ENCODE data around the gene CGB7.

CGB7 gene

DNA sequence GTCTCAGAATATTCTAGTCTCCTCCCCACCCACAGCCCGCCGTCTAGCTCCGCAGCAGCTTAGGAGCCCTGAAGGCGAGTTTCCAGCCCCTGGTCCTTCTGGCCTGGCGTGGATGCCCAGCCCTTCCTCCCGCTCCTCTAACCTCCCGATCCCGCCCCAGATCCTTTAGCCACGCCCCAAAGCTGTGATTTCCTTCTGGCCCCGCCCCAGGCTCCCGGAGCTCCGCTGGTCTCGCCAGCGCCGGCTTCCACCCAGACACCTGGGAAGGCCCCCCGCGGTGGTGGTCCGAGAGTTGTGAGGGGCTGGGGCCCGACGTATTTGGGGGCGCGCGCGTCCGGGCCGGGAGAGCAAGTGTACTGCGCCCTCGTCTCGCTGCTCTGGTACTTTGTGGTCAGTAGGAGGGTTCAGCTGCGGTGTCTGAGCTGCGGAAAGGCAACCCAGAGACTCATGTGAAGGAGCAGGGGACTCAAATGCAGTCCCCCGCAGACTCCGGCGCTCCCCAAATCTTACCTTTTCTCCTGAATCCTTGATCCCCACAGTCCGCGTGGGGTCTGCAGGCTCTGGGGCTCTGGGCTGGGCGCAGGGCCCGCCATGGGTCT lies at the start of gene CGB7:
Gene CGB7 (minus strand): TSS at position 114 of the 599 bp plus-strand sequence. CDS start 2,374 bp downstream, outside the sequence.
- in situ Hi-C loops (cut with MboI; ENCODE audit: low sequenced_read_pairs): no loop called here

GRCh38 chr19:49106648-49107135 lies 49.1 kb upstream of the CGB7 start:
- in situ Hi-C loops (cut with MboI; ENCODE audit: low sequenced_read_pairs): no loop called here

GRCh38 chr19:49104229-49104864 lies 46.8 kb upstream of the CGB7 start:
- in situ Hi-C loops (cut with MboI; ENCODE audit: low sequenced_read_pairs): no loop called here

GRCh38 chr19:49103331-49104085 lies 46.0 kb upstream of the CGB7 start:
- in situ Hi-C loops (cut with MboI; ENCODE audit: low sequenced_read_pairs): no loop called here

GRCh38 chr19:49102303-49102702 lies 44.8 kb upstream of the CGB7 start:
- in situ Hi-C loops (cut with MboI; ENCODE audit: low sequenced_read_pairs): no loop called here

GRCh38 chr19:49101160-49101559 lies 43.6 kb upstream of the CGB7 start:
- in situ Hi-C loops (cut with MboI; ENCODE audit: low sequenced_read_pairs): no loop called here

DNA sequence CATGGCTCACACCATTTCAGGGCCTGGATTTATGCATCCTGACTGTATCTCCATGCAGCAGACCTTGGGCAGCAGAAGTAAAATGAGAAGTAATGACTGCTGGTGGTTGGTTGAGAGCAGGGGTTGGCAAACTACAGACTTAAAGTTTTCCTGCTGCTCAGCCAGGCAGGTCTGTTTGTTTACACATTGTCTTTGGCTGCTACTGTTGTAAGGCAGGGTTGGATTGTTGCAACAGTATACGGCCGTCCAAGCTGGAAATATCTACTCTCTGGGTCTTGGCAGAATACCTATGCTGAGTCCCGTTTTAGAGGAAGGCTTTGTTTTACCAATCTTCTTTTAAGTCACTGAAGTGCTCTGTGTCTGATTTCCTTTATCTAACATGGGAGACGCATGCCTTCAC lies 41.2 kb upstream of the CGB7 start:
- in situ Hi-C loops (cut with MboI; ENCODE audit: low sequenced_read_pairs): loop anchor here (10.0 kb wide), 1 partner anchor 106 kb away; no protein-coding TSS in a partner anchor

DNA sequence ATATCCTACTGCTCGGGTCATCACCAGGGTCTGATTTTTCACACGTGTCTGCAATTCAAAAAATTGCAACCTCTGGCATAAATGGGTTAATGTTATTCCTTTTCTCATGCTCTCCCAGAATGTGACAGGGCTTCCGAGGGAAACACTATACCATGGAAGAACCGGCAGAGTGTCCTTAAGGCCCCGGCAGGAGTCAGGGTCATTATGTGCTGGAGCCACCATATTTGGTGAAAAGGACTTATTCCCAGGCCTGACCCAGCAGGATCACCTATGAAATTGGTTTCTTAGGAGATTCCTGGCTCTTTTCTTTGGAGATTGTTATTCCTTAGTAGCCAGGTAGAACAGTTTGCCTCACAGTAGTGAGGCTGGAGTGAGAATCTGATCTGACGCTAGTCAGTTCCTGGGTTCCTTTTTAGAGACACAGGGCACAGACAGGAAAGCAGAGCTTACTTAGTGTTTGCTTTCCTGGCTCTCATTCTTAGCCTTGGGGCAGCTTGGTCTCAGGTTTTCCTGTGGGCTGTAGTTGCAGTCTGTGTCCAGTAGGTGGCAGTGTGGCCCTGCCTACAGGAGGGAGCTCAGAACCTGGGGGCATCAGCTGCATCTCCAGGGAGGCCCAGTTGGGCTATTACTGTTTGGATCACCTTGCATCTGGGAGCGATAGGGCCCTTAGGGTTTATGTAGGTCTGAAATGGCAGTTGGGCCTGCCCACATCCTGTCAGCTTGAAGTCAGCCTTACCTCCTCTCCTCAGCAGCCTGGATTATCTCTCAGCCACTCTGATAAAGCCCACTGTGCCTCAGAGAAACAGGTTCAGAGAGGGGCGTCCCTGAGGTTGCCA lies 40.1 kb upstream of the CGB7 start:
- in situ Hi-C loops (cut with MboI; ENCODE audit: low sequenced_read_pairs): loop anchor here (10.0 kb wide), 1 partner anchor 107 kb away; no protein-coding TSS in a partner anchor

GRCh38 chr19:49094505-49095482 lies 37.2 kb upstream of the CGB7 start:
- in situ Hi-C loops (cut with MboI; ENCODE audit: low sequenced_read_pairs): loop anchor here (10.0 kb wide), 1 partner anchor 110 kb away; no protein-coding TSS in a partner anchor

DNA sequence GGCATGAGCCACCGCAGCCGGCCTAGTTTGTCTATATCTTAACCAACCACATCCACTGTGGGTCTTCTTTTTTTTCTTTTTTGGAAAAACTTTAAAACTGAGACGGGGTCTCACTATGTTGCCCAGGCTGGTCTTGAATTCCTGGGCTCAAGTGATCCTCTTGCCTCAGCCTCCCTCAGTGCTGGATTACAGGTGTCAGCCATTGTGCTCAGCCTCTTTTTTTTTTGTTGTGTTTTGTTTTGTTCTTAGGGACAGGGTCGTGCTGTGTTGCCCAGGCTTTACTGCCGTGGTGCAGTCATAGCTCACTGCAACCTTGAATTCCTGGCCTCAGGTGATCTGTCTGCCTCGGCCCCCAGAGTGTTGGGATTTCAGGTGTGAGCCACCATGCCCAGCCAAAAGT lies 35.1 kb upstream of the CGB7 start:
- in situ Hi-C loops (cut with MboI; ENCODE audit: low sequenced_read_pairs): loop anchor here (10.0 kb wide), 1 partner anchor 112 kb away; no protein-coding TSS in a partner anchor

DNA sequence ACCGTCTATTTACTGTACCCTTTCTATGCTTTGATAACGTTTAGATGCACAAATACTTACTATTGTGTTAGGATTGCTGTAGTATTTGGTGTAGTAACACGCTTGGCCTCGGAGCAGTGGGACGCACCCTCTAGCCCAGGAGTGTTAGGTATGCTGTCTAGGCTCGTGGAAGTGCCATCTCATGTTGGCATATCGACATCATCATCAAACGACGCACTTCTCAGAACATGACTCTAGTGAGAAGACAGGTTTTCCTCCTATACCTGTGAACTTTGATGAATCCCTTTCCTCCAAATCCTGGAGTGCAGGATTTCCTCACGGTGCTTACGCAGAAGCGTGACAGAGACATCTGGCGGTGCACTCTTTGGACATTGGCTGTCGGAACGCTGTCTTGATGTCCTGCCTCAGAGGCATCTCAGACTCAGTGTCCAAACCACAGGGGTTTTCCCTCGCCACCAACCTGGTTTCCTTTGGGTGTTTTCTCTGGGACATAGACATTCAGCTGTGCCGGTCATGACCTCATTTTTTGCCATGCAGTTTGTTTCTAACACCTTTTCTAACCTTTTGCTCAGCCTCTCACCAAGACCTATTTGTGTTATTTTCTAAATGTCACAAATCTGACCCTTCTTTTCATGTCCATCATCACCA lies 34.0 kb upstream of the CGB7 start:
- in situ Hi-C loops (cut with MboI; ENCODE audit: low sequenced_read_pairs): loop anchor here (10.0 kb wide), 1 partner anchor 113 kb away; no protein-coding TSS in a partner anchor

DNA sequence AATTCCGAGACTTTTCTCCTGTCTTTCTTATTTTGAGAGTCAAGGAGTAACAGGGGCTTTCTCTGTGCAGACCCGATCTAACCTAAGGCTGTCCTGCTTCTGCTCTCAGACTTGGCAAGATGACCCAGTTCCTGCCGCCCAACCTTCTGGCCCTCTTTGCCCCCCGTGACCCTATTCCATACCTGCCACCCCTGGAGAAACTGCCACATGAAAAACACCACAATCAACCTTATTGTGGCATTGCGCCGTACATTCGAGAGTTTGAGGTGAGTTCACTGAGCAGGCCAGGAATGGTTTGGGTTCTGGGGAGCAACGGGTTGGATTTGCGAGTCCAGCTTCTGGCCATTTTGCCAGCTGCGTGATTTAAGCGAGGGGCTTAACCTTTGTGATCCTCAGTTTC lies 28.7 kb upstream of the CGB7 start:
- in situ Hi-C loops (cut with MboI; ENCODE audit: low sequenced_read_pairs): no loop called here

DNA sequence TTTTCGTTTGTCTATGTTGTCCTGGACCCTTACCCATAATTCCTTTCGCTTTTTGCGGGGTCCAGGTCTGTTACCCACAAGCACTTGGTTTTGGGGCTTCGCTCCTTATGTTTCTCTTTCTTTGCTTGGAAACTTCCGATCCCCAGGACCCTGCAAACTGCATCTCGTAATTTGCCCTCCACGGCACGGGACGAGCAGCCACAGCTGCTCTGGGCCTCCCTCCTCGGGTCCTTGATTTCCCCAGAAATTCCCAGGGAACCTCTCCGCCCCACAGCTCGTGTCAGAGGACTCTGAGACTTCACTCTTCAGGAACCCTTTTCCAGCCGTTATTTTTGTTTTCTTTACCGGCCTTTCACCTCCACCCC lies 28.3 kb upstream of the CGB7 start:
- in situ Hi-C loops (cut with MboI; ENCODE audit: low sequenced_read_pairs): no loop called here

DNA sequence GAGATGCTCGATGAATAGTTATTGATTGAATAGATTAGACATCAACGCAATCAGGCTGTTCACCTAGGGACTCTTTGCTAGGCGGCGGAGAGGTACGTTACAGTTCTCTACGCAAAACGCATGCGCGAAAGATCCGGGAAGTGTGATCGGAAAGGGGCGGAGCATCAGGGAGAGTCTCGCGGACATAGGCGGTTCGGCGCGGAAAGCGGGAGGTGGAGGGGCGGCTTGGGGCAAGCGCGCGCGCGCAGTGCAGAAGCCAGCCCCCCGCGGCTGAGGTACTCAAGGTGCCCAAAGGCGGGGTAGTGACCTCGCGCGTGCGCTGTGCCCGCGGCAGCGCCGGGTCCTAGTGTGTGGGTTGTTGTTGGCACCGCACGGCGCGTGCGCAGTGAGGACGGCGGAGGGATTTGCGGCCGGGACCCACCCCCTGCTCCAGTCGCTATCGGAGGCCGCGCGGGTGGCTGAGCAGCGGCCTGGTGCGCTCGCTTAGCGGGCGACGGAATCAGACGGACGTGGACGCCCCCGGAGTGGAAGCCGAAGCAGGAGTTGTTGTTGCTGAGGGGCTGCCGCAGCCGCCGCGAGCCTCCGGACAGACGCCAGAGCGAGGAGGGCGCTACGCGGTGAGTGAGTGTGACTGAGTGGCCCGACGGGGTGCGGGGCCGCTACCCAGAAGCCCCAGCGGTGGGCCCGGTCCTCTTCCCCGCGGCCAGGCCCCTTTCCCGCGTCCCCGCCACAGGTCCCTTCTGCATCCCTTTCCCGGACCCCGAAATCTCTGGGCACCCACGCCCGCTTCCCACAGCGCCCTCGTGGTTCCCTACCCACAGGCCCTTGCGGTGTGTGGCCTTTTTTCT lies 27.7 kb upstream of the CGB7 start, which contains the start of gene SNRNP70:
Gene SNRNP70 (plus strand): TSS at position 432 of the 848 bp plus-strand sequence. CDS start 964 bp downstream, outside the sequence.
- in situ Hi-C loops (cut with MboI; ENCODE audit: low sequenced_read_pairs): no loop called here

DNA sequence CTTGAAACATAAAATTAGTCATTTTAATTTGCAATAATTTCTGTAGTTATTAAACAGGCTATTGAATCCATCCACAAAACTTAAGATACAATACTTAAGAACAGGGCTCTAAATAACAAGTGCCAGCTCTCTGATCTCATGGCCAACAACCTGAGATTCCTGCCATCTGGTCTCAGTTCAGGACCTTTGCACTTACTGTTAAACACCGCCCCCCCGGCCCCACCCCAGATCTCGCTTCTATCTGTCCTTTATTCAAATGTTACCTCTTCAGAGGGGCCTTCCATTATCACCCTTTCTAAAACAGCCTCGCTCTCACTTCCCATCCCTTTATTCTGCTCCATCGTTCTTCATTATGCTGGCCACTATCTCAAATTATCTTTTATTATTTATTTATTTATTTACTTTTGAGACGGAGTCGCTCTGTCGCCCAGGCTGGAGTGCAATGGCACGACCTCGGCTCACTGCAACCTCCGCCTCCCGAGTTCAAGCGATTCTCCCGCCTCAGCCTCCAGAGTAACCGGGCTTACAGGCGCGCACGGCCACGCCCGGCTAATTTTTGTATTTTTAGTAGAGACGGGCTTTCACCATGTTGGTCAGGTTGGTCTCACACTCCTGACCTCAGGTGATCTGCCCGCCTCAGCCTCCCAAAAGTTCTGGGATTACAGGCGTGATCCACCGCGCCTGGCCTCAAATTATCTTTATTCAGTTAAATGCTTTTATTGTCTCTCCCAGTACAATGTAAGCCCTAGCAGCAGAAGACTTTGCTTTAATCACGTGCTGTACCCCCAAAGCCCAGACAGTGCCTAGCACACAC lies 26.9 kb upstream of the CGB7 start:
- in situ Hi-C loops (cut with MboI; ENCODE audit: low sequenced_read_pairs): no loop called here

DNA sequence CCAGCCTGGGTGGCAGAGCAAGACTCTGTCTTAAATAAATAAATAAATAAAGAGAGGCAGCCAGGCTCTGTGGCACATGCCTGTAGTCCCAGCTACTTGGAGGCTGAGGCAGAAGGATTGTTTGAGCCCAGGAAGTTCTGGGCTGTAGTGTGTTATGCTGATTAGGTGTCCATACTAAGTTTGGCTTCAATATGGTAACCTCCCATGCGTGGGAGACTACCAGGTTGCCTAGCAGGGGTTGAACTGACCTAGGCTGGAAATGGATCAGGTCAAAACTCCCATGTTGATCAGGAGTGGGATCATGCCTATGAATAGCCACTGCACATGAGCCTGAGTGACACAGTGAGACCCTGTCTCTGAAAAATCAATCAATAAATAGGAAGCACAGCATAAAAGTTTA lies 23.7 kb upstream of the CGB7 start:
- in situ Hi-C loops (cut with MboI; ENCODE audit: low sequenced_read_pairs): no loop called here

DNA sequence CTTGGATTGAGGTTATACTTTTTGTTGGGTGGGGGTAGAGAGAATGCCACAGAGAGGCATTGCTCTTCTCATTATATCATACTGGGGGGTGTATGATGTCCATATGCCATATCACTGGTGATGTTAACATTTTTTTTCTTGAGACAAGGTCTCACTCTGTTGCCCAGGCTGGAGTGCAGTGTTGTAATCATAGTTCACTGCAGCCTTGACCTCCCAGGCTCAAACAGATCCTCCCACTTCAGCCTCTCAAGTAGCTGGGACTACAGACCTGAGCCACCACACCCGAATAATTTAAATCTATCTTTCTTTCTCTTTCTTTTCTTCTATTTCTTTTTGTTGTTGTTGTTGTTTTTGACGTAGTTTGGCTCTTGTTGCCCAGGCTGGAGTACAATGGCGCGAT lies 22.8 kb upstream of the CGB7 start:
- in situ Hi-C loops (cut with MboI; ENCODE audit: low sequenced_read_pairs): no loop called here

Data from HL-60/S4 treated with retinoic acid at 250 ng/mL for 4 days and 3 days (cell line).